ENCODE results near the gene BMPR1B.

Gene BMPR1B

GRCh38 chr4:94791701-94792100 is 33.9 kb downstream of the BMPR1B start:
- DNase-seq (ENCODE audit: low spot score), result no peak
- no peak overlapping the region for H4K8ac ChIP-seq (ENCODE audit: low read depth, low read length)
- 100% methylated on average over 1 of the region's 4 CpGs; no CpG with 5 or more reads in 1 of the 2 donors for WGBS, 2 donors (ENCODE audit: extremely low coverage in 2 of 2, insufficient read length in 2 of 2, insufficient replicate concordance in 1 of 2)

DNA sequence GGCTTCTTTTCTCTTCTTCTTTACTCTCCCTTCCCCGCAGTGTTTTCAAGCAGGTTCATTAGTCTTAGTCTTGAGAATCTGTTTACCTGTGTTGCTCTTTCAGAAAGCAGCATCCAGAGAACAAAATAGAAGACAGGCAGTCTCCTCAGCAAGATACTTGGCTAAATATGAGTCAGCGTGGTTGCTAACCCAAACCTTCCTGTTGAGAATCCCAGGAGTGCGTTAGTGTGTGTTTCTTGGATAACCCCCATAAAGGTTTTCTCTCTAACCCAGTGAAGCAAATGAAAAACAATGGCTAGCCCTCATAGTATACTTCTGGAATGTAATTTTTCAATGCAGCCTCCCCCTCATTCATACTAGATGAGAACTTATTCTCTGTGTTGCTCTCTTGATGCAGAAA is 41.1 kb downstream of the BMPR1B start:
- Histone ChIP-seq H3K9me3 (replicated peaks in 1 of 2; ENCODE audit: control insufficient read depth in 2 of 2, insufficient read depth in 1 of 2, low read depth in 1 of 2, low read length in 2 of 2) (peaks cover 0 to 3% of the 10 kb centered on the region in 2 donors), H3K14ac (ENCODE audit: low read length) (no peak overlapping the region), H3K27me3 (ENCODE audit: control insufficient read depth in 3 of 3, insufficient read depth in 3 of 3, low read depth in 1 of 3, low read length in 3 of 3) (no peaks in the 10 kb centered on the region), H3K4me1 (ENCODE audit: control insufficient read depth in 2 of 2, insufficient read depth in 1 of 2, low read depth in 1 of 2, low read length in 2 of 2) (peaks cover 0 to 2% of the 10 kb centered on the region in 2 donors), H3K4me2 (ENCODE audit: insufficient read depth, low read length, poor library complexity, severe bottlenecking) (no peak overlapping the region), H2AK5ac (ENCODE audit: low read depth, low read length) (no peak overlapping the region), H3K27ac (replicated peaks; ENCODE audit: low read length) (no peak overlapping the region), H2BK120ac (ENCODE audit: low read depth, low read length) (no peak overlapping the region), H4K91ac (ENCODE audit: low read depth, low read length, poor library complexity) (no peak overlapping the region), H3K4me3 (ENCODE audit: low read length in 2 of 2) (no peak overlapping the region), H2BK12ac (ENCODE audit: low read length) (no peak overlapping the region), H2BK5ac (ENCODE audit: low read length) (no peak overlapping the region), H3K4ac (ENCODE audit: low read length) (no peak overlapping the region), H2BK15ac (ENCODE audit: low read length) (no peak overlapping the region), H3K9ac (ENCODE audit: low read depth, low read length, poor library complexity) (no peak overlapping the region), H3K23ac (ENCODE audit: low read depth, low read length, poor library complexity) (no peak overlapping the region), H3K79me1 (ENCODE audit: low read depth, low read length) (no peaks in the 10 kb centered on the region), H4K8ac (ENCODE audit: low read depth, low read length) (no peak overlapping the region), H2AFZ (ENCODE audit: low read length) (no peak overlapping the region), H3K36me3 (replicated peaks in 1 of 2; ENCODE audit: control insufficient read depth in 2 of 2, insufficient read depth in 2 of 2, low read length in 2 of 2) (no peaks in the 10 kb centered on the region), H3K18ac (ENCODE audit: low read length) (no peak overlapping the region)
- WGBS, 2 donors (ENCODE audit: extremely low coverage in 2 of 2, insufficient read length in 2 of 2, insufficient replicate concordance in 1 of 2), result no CpG with 5 or more reads among the region's 3 CpGs
- DNase-seq (ENCODE audit: low spot score), result no peak

More at GRCh38 chr4:94791701-94792100, 33.9 kb downstream of the BMPR1B start:
- no peak overlapping the region for H3K14ac ChIP-seq (ENCODE audit: low read length)
- H3K4ac ChIP-seq (ENCODE audit: low read length), result no peak overlapping the region
- no peak overlapping the region for H3K18ac ChIP-seq (ENCODE audit: low read length)
- no peak overlapping the region for H2BK120ac ChIP-seq (ENCODE audit: low read depth, low read length)
- no peak overlapping the region for H2AFZ ChIP-seq (ENCODE audit: low read length)
- peaks cover 0 to 11% of the 10 kb centered on the region in 2 donors for H3K9me3 ChIP-seq (replicated peaks in 1 of 2; ENCODE audit: control insufficient read depth in 2 of 2, insufficient read depth in 1 of 2, low read depth in 1 of 2, low read length in 2 of 2)
- H3K36me3 ChIP-seq (replicated peaks in 1 of 2; ENCODE audit: control insufficient read depth in 2 of 2, insufficient read depth in 2 of 2, low read length in 2 of 2), result peaks cover 0 to 13% of the 10 kb centered on the region in 2 donors
- H3K27me3 ChIP-seq (ENCODE audit: control insufficient read depth in 3 of 3, insufficient read depth in 3 of 3, low read depth in 1 of 3, low read length in 3 of 3), result no peaks in the 10 kb centered on the region
- no peak overlapping the region for H2BK12ac ChIP-seq (ENCODE audit: low read length)
- H3K79me1 ChIP-seq (ENCODE audit: low read depth, low read length), result no peaks in the 10 kb centered on the region
- no peak overlapping the region for H2BK15ac ChIP-seq (ENCODE audit: low read length)
- H3K4me2 ChIP-seq (ENCODE audit: insufficient read depth, low read length, poor library complexity, severe bottlenecking), result no peak overlapping the region
- no peak overlapping the region for H2AK5ac ChIP-seq (ENCODE audit: low read depth, low read length)
- no peak overlapping the region for H2BK5ac ChIP-seq (ENCODE audit: low read length)
- H3K23ac ChIP-seq (ENCODE audit: low read depth, low read length, poor library complexity), result no peak overlapping the region
- no peaks in the 10 kb centered on the region for H3K4me1 ChIP-seq (ENCODE audit: control insufficient read depth in 2 of 2, insufficient read depth in 1 of 2, low read depth in 1 of 2, low read length in 2 of 2)
- no peak overlapping the region for H3K27ac ChIP-seq (replicated peaks; ENCODE audit: low read length)
- H4K91ac ChIP-seq (ENCODE audit: low read depth, low read length, poor library complexity), result no peak overlapping the region
- no peak overlapping the region for H3K9ac ChIP-seq (ENCODE audit: low read depth, low read length, poor library complexity)
- H3K4me3 ChIP-seq (ENCODE audit: low read length in 2 of 2), result no peak overlapping the region

GRCh38 chr4:94801016-94801415 is 43.3 kb downstream of the BMPR1B start:
- Histone ChIP-seq H3K27me3 (ENCODE audit: control insufficient read depth in 3 of 3, insufficient read depth in 3 of 3, low read depth in 1 of 3, low read length in 3 of 3) (no peaks in the 10 kb centered on the region), H3K9me3 (replicated peaks in 1 of 2; ENCODE audit: control insufficient read depth in 2 of 2, insufficient read depth in 1 of 2, low read depth in 1 of 2, low read length in 2 of 2) (no peaks in the 10 kb centered on the region), H4K8ac (ENCODE audit: low read depth, low read length) (no peak overlapping the region), H3K18ac (ENCODE audit: low read length) (no peak overlapping the region), H4K91ac (ENCODE audit: low read depth, low read length, poor library complexity) (no peak overlapping the region), H2BK120ac (ENCODE audit: low read depth, low read length) (no peak overlapping the region), H3K4me1 (ENCODE audit: control insufficient read depth in 2 of 2, insufficient read depth in 1 of 2, low read depth in 1 of 2, low read length in 2 of 2) (peaks cover 2 to 10% of the 10 kb centered on the region in 2 donors), H2BK15ac (ENCODE audit: low read length) (no peak overlapping the region), H2BK12ac (ENCODE audit: low read length) (no peak overlapping the region), H3K23ac (ENCODE audit: low read depth, low read length, poor library complexity) (no peak overlapping the region), H3K79me1 (ENCODE audit: low read depth, low read length) (no peaks in the 10 kb centered on the region), H3K14ac (ENCODE audit: low read length) (no peak overlapping the region), H3K27ac (replicated peaks; ENCODE audit: low read length) (no peak overlapping the region), H3K4ac (ENCODE audit: low read length) (no peak overlapping the region), H3K36me3 (replicated peaks in 1 of 2; ENCODE audit: control insufficient read depth in 2 of 2, insufficient read depth in 2 of 2, low read length in 2 of 2) (no peaks in the 10 kb centered on the region), H3K9ac (ENCODE audit: low read depth, low read length, poor library complexity) (no peak overlapping the region), H3K4me3 (ENCODE audit: low read length in 2 of 2) (no peak overlapping the region), H2AK5ac (ENCODE audit: low read depth, low read length) (no peak overlapping the region), H2BK5ac (ENCODE audit: low read length) (no peak overlapping the region), H2AFZ (ENCODE audit: low read length) (no peak overlapping the region), H3K4me2 (ENCODE audit: insufficient read depth, low read length, poor library complexity, severe bottlenecking) (no peak overlapping the region)
- DNase-seq (ENCODE audit: low spot score), result no peak
- WGBS, 2 donors (ENCODE audit: extremely low coverage in 2 of 2, insufficient read length in 2 of 2, insufficient replicate concordance in 1 of 2), result no CpG with 5 or more reads among the region's 2 CpGs

- H3K4me3 ChIP-seq (ENCODE audit: low read length in 2 of 2), result no peak overlapping the region
- no peak for DNase-seq (ENCODE audit: low spot score)
- H2BK5ac ChIP-seq (ENCODE audit: low read length), result no peak overlapping the region
- no peak overlapping the region for H3K14ac ChIP-seq (ENCODE audit: low read length)
- no peak overlapping the region for H3K23ac ChIP-seq (ENCODE audit: low read depth, low read length, poor library complexity)
- H3K4me2 ChIP-seq (ENCODE audit: insufficient read depth, low read length, poor library complexity, severe bottlenecking), result no peak overlapping the region
- no peak overlapping the region for H2BK15ac ChIP-seq (ENCODE audit: low read length)
- H3K9ac ChIP-seq (ENCODE audit: low read depth, low read length, poor library complexity), result no peak overlapping the region
- no peaks in the 10 kb centered on the region for H3K9me3 ChIP-seq (replicated peaks in 1 of 2; ENCODE audit: control insufficient read depth in 2 of 2, insufficient read depth in 1 of 2, low read depth in 1 of 2, low read length in 2 of 2)
- H2BK120ac ChIP-seq (ENCODE audit: low read depth, low read length), result no peak overlapping the region
- no peaks in the 10 kb centered on the region for H3K27me3 ChIP-seq (ENCODE audit: control insufficient read depth in 3 of 3, insufficient read depth in 3 of 3, low read depth in 1 of 3, low read length in 3 of 3)
- H4K8ac ChIP-seq (ENCODE audit: low read depth, low read length), result no peak overlapping the region
- no peaks in the 10 kb centered on the region for H3K79me1 ChIP-seq (ENCODE audit: low read depth, low read length)
- no CpG with 5 or more reads among the region's 4 CpGs for WGBS, 2 donors (ENCODE audit: extremely low coverage in 2 of 2, insufficient read length in 2 of 2, insufficient replicate concordance in 1 of 2)
- H3K27ac ChIP-seq (replicated peaks; ENCODE audit: low read length), result no peak overlapping the region
- no peaks in the 10 kb centered on the region for H3K36me3 ChIP-seq (replicated peaks in 1 of 2; ENCODE audit: control insufficient read depth in 2 of 2, insufficient read depth in 2 of 2, low read length in 2 of 2)
- no peak overlapping the region for H2AFZ ChIP-seq (ENCODE audit: low read length)
- peaks cover 2 to 16% of the 10 kb centered on the region in 2 donors for H3K4me1 ChIP-seq (ENCODE audit: control insufficient read depth in 2 of 2, insufficient read depth in 1 of 2, low read depth in 1 of 2, low read length in 2 of 2)
- H2BK12ac ChIP-seq (ENCODE audit: low read length), result no peak overlapping the region
- H2AK5ac ChIP-seq (ENCODE audit: low read depth, low read length), result no peak overlapping the region
- no peak overlapping the region for H3K18ac ChIP-seq (ENCODE audit: low read length)
- H3K4ac ChIP-seq (ENCODE audit: low read length), result no peak overlapping the region
- no peak overlapping the region for H4K91ac ChIP-seq (ENCODE audit: low read depth, low read length, poor library complexity)
Observed at GRCh38 chr4:94802091-94802490, 44.3 kb downstream of the BMPR1B start.
